Measurements from ENCODE around the gene U2SURP.
"Not testable (repeated sequence)": the region's sequence is repeated elsewhere in the genome, so short reads cannot be mapped to it uniquely, and the experiment has no call there.

U2SURP gene

GRCh38 chr3:143014921-143015320, 13.6 kb downstream of the U2SURP start:
- DNase-seq (ENCODE audit: low read depth): no peak

- no peak for DNase-seq (ENCODE audit: low read depth)
Measured at GRCh38 chr3:143016321-143016972, 15.1 kb downstream of the U2SURP start.

DNA sequence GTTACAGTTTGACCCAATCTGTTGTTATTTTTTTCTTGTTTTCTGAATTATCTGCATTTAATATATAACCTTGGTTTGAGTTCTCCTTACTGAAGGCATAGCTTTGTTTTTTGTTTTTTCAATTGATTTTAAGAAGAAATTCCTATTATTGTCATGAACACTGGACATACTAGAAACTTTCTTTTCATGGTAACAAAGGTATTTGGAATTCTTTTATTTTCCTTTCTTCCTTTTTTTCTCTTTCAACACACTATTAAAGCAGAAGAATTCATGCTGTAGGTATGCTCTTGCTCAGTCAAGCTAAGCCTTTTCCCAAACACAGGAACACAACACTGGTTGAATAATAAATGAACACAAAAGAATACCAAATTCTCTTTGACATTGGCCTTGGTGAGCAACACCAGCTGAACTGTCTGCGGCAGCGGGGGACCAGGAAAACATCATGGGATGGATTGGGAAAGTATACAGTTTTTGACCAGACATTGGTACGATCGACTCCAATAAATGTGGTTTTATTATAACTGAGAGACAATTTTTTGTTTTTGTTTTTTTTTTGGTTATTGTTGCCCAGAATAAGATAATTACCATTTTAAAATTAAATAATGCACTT, 23.1 kb downstream of the U2SURP start:
- no peak for DNase-seq (ENCODE audit: low read depth)

GRCh38 chr3:143031327-143031726, 30.0 kb downstream of the U2SURP start:
- DNase-seq (ENCODE audit: low read depth): no peak

DNA sequence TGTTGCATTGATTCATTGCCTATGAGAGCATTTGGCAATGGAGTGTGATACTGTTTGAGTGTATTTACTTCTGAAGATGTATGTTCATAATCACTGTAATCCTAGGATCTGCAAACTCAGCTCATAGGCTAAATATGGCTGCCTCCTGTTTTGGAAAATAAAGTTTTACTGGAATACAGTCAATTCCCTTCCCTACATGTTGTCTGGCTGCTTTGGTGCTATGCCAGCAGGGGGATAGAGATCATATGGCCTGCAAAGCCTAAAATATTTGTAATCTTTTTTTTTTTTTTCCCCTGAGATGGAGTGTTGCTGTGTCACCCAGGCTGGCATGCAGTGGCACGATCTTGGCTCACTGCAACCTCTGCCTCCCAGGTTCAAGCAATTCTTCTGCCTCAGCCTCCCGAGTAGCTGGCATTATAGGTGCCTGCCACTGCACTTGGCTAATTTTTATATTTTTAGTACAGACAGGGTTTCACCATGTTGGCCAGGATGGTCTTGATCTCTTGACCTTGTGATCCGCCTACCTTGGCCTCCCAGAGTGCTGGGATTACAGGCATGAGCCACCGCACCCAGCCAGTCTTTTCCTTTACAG, 30.5 kb downstream of the U2SURP start:
- not testable (repeated sequence) for DNase-seq (ENCODE audit: low read depth)

GRCh38 chr3:143035466-143036211, 34.3 kb downstream of the U2SURP start:
- DNase-seq (ENCODE audit: low read depth): no peak

GRCh38 chr3:143036557-143036956, 35.2 kb downstream of the U2SURP start:
- no peak for DNase-seq (ENCODE audit: low read depth)

DNA sequence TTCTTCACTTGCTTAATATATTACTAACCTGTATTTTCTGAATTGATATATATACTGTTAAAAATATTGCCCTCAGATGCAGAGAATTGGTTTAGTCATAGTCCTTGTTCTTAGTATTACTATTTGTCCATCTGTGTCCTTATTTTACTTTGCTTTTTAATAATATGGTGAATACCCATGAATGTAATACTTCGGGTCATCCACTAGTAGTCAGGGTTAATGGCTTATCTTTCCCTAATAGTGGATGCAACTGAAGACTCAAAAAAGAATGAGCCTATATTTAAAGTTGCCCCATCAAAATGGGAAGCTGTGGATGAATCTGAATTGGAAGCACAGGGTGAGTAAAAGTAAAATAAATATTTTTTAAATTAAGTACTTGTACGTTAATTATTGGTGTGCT, 36.5 kb downstream of the U2SURP start:
- no peak for DNase-seq (ENCODE audit: low read depth)

- no peak for DNase-seq (ENCODE audit: low read depth)
Measured at GRCh38 chr3:143040261-143040879, 39.0 kb downstream of the U2SURP start.

GRCh38 chr3:143041903-143042302, 40.5 kb downstream of the U2SURP start:
- DNase-seq (ENCODE audit: low read depth): no peak

- DNase-seq (ENCODE audit: low read depth): no peak
Measured at GRCh38 chr3:143045639-143046038, 44.3 kb downstream of the U2SURP start.

DNA sequence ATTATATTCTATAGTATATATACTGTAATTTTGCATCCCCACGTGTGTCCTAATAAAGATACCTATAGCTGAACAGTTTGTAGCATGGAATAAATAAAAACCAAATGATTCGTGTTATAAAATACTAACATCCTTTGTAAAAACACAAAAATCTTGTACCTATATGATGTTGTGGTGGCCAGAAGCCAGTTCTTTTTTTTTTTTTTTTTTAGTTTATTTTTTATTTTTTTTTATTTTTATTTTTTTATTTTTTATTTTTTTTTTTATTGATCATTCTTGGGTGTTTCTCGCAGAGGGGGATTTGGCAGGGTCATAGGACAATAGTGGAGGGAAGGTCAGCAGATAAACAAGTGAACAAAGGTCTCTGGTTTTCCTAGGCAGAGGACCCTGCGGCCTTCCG, 44.7 kb downstream of the U2SURP start:
- not testable (repeated sequence) for DNase-seq (ENCODE audit: low read depth)

GRCh38 chr3:143054011-143054410, 52.6 kb downstream of the U2SURP start:
- DNase-seq (ENCODE audit: low read depth): no peak

DNA sequence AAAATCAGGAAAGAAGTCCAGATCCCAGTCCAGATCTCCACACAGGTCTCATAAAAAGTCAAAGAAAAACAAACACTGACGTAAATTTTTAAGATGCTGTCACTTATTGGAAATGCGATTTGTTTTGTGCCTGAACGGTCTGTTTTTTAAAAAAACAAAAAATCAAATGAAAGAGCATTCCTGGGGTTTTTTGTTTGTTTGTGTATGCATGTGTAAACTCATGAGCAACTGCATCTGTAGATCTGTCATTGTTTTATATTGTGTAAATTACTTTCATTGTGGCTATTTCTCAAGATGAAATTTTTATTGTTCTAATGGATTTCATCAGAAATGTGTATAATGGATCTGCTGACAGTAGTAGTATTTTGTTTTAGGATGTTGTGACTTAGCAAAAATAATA, 55.0 kb downstream of the U2SURP start:
- no peak for DNase-seq (ENCODE audit: low read depth)

DNA sequence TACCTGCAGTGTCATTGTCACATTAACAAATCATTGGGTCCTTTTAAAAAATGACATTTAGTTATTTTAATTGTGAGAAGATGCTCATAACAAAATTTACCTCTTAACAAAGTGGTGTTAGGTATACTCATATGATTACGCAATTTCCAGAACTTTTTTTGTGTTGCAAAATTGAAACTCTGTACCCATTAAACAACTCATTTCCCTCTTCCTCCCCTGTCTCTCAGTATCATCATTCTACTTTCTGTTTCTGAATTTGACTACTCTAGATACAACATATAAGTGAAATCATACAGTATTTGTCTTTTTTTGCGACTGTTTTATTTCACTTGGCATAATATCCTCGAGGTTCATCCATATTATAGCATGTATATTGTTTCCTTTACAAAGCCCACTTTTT, 59.5 kb downstream of the U2SURP start:
- no peak for DNase-seq (ENCODE audit: low read depth)

GRCh38 chr3:143063018-143063417, 61.6 kb downstream of the U2SURP start:
- DNase-seq (ENCODE audit: low read depth): no peak

- no peak for DNase-seq (ENCODE audit: low read depth)
Measured at GRCh38 chr3:143064777-143065176, 63.4 kb downstream of the U2SURP start.

- no peak for DNase-seq (ENCODE audit: low read depth)
Measured at GRCh38 chr3:143065364-143065763, 64.0 kb downstream of the U2SURP start.

GRCh38 chr3:143066033-143066432, 64.7 kb downstream of the U2SURP start:
- no peak for DNase-seq (ENCODE audit: low read depth)

DNA sequence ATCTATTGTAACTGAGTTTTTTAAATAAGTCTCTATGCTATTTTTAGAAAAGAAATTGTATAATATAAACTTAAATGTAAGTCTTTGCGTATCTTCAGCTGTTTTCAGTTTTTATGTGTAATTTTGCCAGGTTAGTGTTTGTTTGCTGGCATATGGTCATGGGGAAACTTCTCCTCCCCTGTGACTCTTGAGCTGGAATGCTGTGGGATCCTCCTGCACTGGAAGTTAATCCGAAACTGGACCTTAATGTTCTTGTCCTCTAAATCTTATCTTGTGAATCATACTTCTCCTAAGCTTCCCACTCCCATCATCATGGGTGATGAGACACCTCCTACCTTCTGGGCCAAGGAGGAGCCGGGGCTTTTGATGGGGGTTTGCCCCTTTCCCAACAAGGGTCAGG, 65.8 kb downstream of the U2SURP start:
- no peak for DNase-seq (ENCODE audit: low read depth)

DNA sequence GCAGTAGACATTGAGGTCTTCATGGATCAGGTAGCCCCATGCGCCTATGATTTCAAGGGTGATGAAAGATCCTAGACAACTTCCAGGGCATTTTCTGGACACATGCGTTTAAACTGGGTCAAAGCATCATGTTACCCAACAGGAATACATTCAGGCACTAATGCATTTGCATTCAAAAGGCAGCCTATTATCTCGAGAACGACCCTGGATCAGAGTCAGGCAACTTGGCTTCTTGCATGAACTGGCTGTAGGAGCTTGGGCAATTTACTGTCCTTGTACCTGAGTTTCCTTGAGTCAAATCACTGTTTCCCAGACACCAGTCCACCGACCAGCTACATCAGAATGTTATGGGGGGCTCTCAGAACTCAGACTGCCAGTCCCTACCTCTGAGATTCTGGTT, 66.7 kb downstream of the U2SURP start:
- no peak for DNase-seq (ENCODE audit: low read depth)

DNA sequence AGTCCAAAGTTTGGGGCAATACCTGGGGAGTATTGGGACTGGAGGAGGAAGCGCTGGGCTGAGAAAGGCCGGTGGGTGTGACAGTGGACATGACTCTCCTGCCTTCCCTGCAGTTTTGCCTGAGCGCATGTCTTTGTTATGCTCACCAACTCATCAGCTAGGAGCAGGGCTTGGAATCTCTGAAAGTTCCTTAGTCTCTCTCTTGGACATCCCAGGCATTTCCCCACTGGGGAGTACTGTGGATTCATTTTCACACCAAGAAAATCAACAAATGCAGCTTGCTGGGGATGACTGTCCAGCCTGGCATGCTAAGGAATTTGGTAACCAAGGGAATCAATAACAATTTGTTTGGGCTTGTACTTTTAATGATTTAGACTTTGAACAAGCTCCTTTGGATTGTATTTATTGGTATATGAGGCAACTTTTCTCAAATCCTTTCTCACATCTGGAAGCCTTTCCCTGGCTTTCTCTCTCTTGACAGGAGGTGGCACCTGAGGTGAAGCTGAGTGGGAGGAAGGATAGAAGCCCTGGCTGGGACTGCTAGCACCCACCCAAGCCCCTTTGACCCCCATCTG, 69.7 kb downstream of the U2SURP start:
- no peak for DNase-seq (ENCODE audit: low read depth)
